ENCODE measurements around the gene PTPRT.

- TF ChIP-seq CTCF (IDR thresholded peaks at IDR 0.05; ENCODE audit: low read length) (no peak), EZH2 (optimal IDR thresholded peaks at IDR 0.05; ENCODE audit: low read depth, low read length) (no peak), EZH2phosphoT487 (IDR thresholded peaks at IDR 0.05; ENCODE audit: low read length) (no peak)
Measured at GRCh38 chr20:42352096-42352495, 837.6 kb downstream of the PTPRT start.

Data from MM.1S (cell line).